GM13977 (cell line): ENCODE results near the gene CAMKK2.
A peak's percentile ranks its signal among the peaks of the same experiment; 100 is the strongest.
"Not testable (repeated sequence)": the region's sequence is repeated elsewhere in the genome, so short reads cannot be mapped to it uniquely, and the experiment has no call there.

Experiments
- DNase-seq: peaks from one replicate; pipeline ENCODE4 v3.0.0; 2012; ENCODE audit warnings: low spot score
- in situ Hi-C: fragments of 300-500 bp; cut with MboI; formaldehyde crosslinking; loops from one replicate; pipeline ENCODE4 v1.12.0; 2022; ENCODE audit warnings: low sequenced_read_pairs, low pct_unique_long_range_greater_than_20kb, mixed read lengths, inconsistent platforms; ENCODE audit not compliant: unreplicated experiment
- TF ChIP-seq, protein P1 (sequence below): IDR thresholded peaks from 2 replicates; pipeline ENCODE4 v1.5.1; 2012; ENCODE audit warnings: mild to moderate bottlenecking, control low read depth; ENCODE audit not compliant: insufficient read depth; ENCODE audit errors: extremely low read depth, missing control alignments

The CAMKK2 gene

DNA sequence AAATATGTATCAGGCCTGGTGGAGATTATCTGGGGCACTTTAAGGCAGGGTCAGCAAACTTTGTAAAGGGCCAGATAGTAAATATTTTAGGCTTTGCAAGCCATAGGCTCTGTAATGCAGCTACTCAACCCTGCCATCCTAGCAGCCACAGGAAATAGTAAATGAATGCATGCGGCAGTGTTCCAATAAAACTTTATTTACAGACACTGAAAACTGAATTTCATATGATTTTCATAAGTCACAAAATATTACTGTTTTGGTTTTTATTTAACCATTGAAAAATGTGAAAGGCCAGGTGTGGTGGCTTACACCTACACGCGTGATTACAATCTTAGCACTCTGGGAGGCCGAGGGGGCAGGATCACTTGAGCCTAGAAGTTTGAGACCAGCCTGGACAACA lies 3.2 kb upstream of the CAMKK2 start:
- DNase-seq, result no peak
- in situ Hi-C loops, result no loop called here
- TF ChIP-seq, protein P1, sequence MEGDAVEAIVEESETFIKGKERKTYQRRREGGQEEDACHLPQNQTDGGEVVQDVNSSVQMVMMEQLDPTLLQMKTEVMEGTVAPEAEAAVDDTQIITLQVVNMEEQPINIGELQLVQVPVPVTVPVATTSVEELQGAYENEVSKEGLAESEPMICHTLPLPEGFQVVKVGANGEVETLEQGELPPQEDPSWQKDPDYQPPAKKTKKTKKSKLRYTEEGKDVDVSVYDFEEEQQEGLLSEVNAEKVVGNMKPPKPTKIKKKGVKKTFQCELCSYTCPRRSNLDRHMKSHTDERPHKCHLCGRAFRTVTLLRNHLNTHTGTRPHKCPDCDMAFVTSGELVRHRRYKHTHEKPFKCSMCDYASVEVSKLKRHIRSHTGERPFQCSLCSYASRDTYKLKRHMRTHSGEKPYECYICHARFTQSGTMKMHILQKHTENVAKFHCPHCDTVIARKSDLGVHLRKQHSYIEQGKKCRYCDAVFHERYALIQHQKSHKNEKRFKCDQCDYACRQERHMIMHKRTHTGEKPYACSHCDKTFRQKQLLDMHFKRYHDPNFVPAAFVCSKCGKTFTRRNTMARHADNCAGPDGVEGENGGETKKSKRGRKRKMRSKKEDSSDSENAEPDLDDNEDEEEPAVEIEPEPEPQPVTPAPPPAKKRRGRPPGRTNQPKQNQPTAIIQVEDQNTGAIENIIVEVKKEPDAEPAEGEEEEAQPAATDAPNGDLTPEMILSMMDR, result no peak

DNA sequence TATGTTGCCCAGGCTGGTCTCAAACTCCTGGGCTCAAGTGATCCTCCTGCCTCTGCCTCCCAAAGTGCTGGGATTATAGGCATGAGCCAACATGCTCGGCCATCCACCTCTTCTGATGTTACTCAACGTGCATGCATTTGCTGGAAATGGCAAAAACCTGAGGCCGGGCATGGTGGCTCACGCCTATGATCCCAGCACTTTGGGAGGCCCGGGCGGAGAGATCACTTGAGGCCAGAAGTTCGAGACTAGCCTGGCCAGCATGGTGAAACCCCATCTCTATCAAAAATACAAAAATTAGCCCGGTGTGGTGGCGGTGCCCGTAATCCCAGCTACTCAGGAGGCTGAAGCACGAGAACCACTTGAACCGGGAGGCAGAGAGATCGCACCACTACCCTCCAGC lies 1.9 kb upstream of the CAMKK2 start:
- in situ Hi-C loops, DNase-seq: not testable (repeated sequence)

DNA sequence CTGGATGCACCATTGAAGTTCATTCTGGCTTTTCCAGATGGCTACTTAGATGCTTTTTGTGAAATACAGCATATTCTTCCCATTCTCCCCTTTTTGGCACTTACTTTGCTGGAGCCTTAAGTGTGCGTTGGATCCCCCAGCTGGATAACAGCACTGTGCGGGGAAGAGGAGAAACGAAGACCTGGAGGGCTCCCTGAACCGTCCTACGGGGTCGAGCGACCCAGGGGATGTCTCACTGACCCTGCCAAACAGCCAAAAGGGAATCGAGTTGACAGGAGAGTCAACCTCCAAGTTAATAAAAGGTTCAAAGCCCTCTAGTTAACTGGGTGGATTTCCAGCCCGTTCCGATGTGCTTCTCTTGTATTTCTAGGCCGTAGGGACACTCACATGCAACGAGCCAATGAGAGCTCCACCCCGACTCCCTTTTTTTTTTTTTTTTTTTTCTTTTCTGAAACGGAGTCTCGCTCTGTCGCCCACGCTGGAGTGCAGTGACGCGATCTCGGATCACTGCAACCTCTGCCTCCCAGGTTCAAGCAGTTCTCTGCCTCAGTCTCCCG lies 1.0 kb upstream of the CAMKK2 start:
- peak; percentile 57 for DNase-seq
- TF ChIP-seq, protein P1, result no peak
- in situ Hi-C loops, result no loop called here

DNA sequence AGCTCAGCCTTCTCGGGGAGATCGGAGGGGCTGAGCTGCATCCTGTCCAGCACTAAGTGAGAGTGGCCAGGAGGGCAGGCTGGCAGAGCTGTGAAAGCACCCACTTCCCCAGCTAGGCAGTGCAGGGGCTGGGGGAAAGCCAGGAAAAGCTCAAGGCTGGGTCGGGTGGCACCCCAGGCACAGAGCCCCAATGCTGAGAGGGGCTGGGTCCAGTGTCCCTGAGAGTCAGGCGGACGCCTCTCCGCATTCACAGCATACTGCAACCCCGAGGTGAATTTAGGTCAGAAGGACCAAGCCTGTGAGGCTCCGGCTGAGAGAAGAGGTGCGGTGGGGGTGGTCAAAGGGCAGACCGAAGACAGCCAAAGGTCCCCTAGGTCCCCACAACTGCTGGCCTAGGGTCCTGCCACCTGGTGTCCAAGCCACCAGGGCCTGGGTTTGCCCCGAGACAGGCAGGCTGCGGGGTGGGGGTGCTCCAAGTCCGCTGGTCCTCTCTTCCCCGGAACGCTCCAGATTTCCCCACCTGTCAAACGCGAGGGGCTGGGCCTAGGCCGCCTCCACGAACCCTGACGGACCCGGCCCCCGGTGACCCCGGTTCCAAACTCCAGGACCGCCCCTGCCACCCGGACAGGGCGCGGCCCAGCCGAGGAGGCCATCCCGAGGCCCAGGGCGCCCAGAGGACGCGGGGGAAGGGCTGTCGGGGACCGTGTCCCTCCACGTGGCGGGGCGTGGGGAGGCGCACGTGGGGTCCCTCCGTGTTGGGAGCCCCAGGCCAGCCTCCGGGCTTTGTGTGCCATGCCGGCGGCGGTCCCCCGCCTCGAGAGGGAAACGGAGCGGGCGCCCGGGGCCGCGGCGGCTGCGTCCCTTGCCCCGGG lies 527 bp downstream of the CAMKK2 start:
- DNase-seq, result peak; percentile 41
- in situ Hi-C loops, result no loop called here
- TF ChIP-seq, protein P1, result no peak

DNA sequence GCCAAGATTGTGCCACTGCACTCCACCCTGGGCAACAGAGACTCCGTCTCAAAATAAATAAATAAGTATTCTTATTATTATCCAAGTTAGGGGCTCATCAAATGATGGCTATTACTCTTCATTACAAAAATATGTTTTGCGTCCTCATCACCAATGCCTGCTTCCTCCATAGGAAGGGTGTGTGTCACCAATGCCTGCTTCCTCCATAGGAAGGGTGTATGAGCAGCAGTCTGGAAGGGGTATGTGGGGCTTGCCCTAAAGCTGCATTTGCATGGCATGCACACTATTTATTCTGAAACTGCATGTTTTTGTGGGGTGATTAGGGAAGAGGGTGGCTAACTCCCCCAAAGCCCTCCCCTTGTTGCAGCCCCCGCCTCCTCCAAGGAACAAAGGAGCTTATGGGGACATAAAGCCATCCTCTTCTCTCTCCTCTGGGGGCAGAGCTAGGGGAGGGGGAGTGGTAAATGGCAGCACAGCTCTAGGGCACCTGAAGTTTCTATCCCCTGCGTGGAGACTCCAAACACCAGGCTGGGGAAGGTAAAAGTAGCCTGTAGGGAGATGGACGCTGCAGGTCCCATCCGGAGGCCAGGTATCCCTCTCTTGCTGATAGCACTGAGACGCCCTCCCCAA lies 1.3 kb downstream of the CAMKK2 start:
- in situ Hi-C loops, result no loop called here
- no peak for DNase-seq
- TF ChIP-seq, protein P1, result no peak

DNA sequence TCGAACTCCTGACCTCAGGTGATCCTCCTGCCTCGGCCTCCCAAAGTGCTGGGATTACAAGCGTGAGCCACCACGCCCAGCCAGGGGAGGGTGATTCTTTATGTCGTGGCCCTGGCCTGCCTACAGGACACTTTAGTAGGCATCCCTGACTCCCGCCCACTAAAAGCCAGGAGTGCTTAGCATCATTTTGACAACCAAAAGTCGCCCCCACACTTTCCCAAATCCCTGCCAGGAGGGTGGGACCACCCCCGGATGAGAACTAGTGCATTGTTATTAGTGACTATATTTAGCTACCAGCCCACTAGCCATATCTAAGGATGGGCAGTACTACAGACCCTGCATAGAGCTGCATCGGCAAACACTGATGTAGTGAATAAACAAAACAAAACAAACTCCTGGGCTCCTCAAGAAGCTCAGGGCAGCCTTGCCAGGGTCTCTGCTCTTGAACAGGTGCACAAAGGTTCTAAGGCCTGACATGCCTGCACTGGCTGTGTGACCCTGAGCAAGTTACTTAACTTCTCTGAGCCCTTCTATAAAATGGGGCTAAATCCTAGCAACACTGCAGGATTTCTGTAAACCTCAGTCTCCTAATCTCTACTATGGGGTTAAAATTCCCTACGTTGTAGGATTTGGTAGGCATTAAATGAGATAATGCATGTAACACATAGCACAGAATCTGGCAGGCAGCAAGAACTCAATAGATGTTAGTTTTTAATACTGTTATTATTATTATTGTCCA lies 2.2 kb downstream of the CAMKK2 start:
- TF ChIP-seq, protein P1, result no peak
- in situ Hi-C loops, result no loop called here
- DNase-seq, result no peak

DNA sequence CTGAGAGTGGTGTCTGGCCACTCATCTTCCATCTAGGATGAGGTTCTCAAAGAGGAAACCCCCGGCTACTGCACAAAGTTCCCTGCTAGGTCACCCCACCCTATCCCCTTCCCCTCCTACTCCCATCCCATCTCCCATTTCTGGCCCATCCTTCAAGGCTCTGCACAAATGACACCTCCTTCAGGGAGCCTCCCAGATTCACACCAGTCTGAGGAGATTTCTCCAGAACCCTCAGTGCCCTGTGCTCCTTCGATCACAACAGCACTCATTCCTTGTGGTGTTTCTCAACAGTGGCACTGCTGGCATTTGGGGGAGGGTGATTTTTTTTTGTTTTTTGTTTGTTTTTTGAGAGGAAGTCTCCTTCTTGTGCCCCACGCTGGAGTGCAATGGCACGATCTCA lies 2.9 kb downstream of the CAMKK2 start:
- TF ChIP-seq, protein P1, result no peak
- in situ Hi-C loops, result no loop called here

More for the DNA sequence above, 2.9 kb downstream of the CAMKK2 start:
- DNase-seq, result no peak
